Hepatocyte (in vitro differentiated cells): Measurements from ENCODE around the gene XCL2. TPM values are rescaled to one million over a fixed set of nuclear protein-coding genes. Genes with fewer than 3 reads are reported as not detected.

Source experiments
- DNase-seq: peaks from one replicate; pipeline ENCODE4 v3.0.0-alpha.2; 2016; ENCODE audit warnings: low spot score
- H2AFZ ChIP-seq: fragments of 200-600 bp; sonication (generic); 2 replicates; pipeline ENCODE4 v1.6.0; 2016; ENCODE audit warnings: antibody characterized with exemption, mild to moderate bottlenecking
- H3K27ac ChIP-seq: fragments of 200-600 bp; sonication (generic); 2 replicates; pipeline ENCODE4 v1.5.1; 2016; ENCODE audit warnings: mild to moderate bottlenecking
- H3K27me3 ChIP-seq: fragments of 200-600 bp; sonication (generic); 2 replicates; pipeline ENCODE4 v1.6.1; 2016
- H3K36me3 ChIP-seq: fragments of 200-600 bp; sonication (generic); replicated peaks from 2 replicates; pipeline ENCODE4 v1.5.1; 2016; ENCODE audit warnings: low read depth; ENCODE audit not compliant: insufficient read depth
- H3K4me1 ChIP-seq: fragments of 200-600 bp; sonication (generic); 2 replicates; pipeline ENCODE4 v1.5.1; 2016; ENCODE audit warnings: mild to moderate bottlenecking, moderate library complexity; ENCODE audit not compliant: insufficient read depth
- H3K4me2 ChIP-seq: fragments of 200-600 bp; sonication (generic); 2 replicates; pipeline ENCODE4 v1.6.0; 2016
- H3K4me3 ChIP-seq: fragments of 200-600 bp; sonication (generic); 2 replicates; pipeline ENCODE4 v1.5.1; 2016; ENCODE audit warnings: mild to moderate bottlenecking
- H3K79me2 ChIP-seq: fragments of 200-600 bp; sonication (generic); 2 replicates; pipeline ENCODE4 v1.6.0; 2017; ENCODE audit warnings: mild to moderate bottlenecking
- H3K9me2 ChIP-seq: fragments of 200-600 bp; sonication (generic); replicated peaks from 2 replicates; pipeline ENCODE4 v1.6.0; 2017; ENCODE audit warnings: mild to moderate bottlenecking; ENCODE audit not compliant: insufficient read depth
- H3K9me3 ChIP-seq: fragments of 200-600 bp; sonication (generic); 2 replicates; pipeline ENCODE4 v1.5.1; 2016; ENCODE audit warnings: low read depth, mild to moderate bottlenecking
- H4K20me1 ChIP-seq: fragments of 200-600 bp; sonication (generic); 2 replicates; pipeline ENCODE4 v1.6.0; 2016; ENCODE audit warnings: mild to moderate bottlenecking; ENCODE audit not compliant: insufficient read depth, poor library complexity, severe bottlenecking
- EZH2 ChIP-seq: fragments of 200-600 bp; sonication (generic); IDR thresholded peaks from 2 replicates; pipeline ENCODE4 v1.6.1; 2016; ENCODE audit warnings: antibody characterized with exemption, mild to moderate bottlenecking, borderline replicate concordance
- EZH2phosphoT487 ChIP-seq: fragments of 200-600 bp; sonication (generic); IDR thresholded peaks from one replicate; pipeline ENCODE4 v1.6.1; 2018; ENCODE audit warnings: antibody characterized with exemption, mild to moderate bottlenecking, low read depth, moderate library complexity; ENCODE audit not compliant: unreplicated experiment, severe bottlenecking
- WGBS: methylation state at CpG from one replicate; pipeline ENCODE4 v1.1.6; 2016; ENCODE audit warnings: low lambda C conversion rate; ENCODE audit errors: missing lambda C conversion rate; 5-methylcytosine and 5-hydroxymethylcytosine counted together
- polyA plus RNA-seq: library from polyadenylated mRNA; unstranded; fragments of >200 nt; fragmentation: Nextera tagmentation; extraction: Ambion mirVana; gene quantifications from 2 replicates; pipeline ENCODE4 v1.2.1, GENCODE V29; 2016
- total RNA-seq: library from RNA; depleted of rRNA; stranded (reverse); fragments of >200 nt; gene quantifications from 2 replicates; pipeline ENCODE4 v1.2.3, GENCODE V29; 2014
- TF ChIP-seq, protein P1 (sequence below): fragments of 200-600 bp; sonication (generic); IDR thresholded peaks from 2 replicates; pipeline ENCODE4 v1.5.1; 2016; ENCODE audit warnings: antibody characterized with exemption, mild to moderate bottlenecking; ENCODE audit not compliant: poor library complexity

The XCL2 gene
- total and polyA plus RNA-seq, 2 experiments from 2014 or later, result not detected

DNA sequence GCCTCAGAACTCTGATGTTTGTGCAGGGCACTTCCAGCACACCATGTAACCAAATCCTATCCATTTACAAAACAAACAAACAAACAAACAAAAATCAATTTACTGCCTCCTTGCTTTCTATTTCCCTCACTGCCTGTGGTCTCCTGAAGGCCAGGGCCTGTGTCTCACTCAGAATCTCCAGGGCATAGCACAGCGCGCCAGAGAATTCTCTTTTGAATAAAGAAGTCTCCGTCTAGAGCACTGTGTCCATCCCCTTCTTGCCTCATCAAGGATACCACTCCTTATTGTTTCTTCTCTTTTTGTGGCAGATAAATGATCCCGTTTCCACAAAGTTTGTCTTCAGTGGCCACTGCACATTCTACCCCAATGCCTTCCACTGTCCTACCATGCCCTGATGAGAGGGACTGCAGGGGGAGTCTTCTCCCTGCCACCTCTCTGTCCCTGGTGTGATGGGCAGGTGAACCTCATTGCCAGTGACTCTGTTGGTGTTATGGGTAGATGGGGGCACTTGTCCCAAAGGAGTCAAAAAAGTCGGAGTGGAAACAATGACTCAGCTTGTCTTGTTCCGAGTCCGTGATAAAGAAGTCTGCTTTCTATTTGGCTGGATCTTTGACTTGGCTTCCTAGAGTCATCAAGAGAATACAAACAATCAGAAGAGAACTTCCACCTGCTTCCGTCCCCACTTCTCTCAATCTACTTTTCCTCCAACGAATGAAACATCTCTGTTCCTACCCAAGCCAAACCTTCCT lies 30.0 kb downstream of the XCL2 start:
- H4K20me1 ChIP-seq, result no peaks in the 10 kb centered on the region
- no peak overlapping the region for H3K27ac ChIP-seq
- no peaks in the 10 kb centered on the region for H3K27me3 ChIP-seq
- no peaks in the 10 kb centered on the region for H3K9me3 ChIP-seq
- H3K9me2 ChIP-seq, result no peaks in the 10 kb centered on the region
- TF ChIP-seq, protein P1, sequence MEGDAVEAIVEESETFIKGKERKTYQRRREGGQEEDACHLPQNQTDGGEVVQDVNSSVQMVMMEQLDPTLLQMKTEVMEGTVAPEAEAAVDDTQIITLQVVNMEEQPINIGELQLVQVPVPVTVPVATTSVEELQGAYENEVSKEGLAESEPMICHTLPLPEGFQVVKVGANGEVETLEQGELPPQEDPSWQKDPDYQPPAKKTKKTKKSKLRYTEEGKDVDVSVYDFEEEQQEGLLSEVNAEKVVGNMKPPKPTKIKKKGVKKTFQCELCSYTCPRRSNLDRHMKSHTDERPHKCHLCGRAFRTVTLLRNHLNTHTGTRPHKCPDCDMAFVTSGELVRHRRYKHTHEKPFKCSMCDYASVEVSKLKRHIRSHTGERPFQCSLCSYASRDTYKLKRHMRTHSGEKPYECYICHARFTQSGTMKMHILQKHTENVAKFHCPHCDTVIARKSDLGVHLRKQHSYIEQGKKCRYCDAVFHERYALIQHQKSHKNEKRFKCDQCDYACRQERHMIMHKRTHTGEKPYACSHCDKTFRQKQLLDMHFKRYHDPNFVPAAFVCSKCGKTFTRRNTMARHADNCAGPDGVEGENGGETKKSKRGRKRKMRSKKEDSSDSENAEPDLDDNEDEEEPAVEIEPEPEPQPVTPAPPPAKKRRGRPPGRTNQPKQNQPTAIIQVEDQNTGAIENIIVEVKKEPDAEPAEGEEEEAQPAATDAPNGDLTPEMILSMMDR, result no peak
- no peak for TF ChIP-seq EZH2
- no peak for TF ChIP-seq EZH2phosphoT487
- H3K79me2 ChIP-seq, result no peaks in the 10 kb centered on the region
- 80% methylated on average over 9 of the region's 9 CpGs for WGBS
- H3K36me3 ChIP-seq, result no peaks in the 10 kb centered on the region
- DNase-seq, result no peak
- no peak overlapping the region for H2AFZ ChIP-seq
- no peak overlapping the region for H3K4me2 ChIP-seq
- no peak overlapping the region for H3K4me3 ChIP-seq
- peaks cover 8% of the 10 kb centered on the region for H3K4me1 ChIP-seq

- DNase-seq, result no peak
- Histone ChIP-seq H3K27me3 (no peaks in the 10 kb centered on the region), H3K27ac (peak overlapping the region; percentile 44), H2AFZ (no peak overlapping the region), H3K9me2 (no peaks in the 10 kb centered on the region), H4K20me1 (no peaks in the 10 kb centered on the region), H3K9me3 (no peaks in the 10 kb centered on the region), H3K36me3 (no peaks in the 10 kb centered on the region), H3K4me3 (no peak overlapping the region), H3K4me1 (peaks cover 8% of the 10 kb centered on the region), H3K79me2 (no peaks in the 10 kb centered on the region), H3K4me2 (no peak overlapping the region)
- TF ChIP-seq EZH2phosphoT487 (no peak), EZH2 (no peak)
- TF ChIP-seq, protein P1, result no peak
- WGBS, result 45% methylated on average over 13 of the region's 13 CpGs
Observed at GRCh38 chr1:168512864-168513595, 30.8 kb downstream of the XCL2 start.

DNA sequence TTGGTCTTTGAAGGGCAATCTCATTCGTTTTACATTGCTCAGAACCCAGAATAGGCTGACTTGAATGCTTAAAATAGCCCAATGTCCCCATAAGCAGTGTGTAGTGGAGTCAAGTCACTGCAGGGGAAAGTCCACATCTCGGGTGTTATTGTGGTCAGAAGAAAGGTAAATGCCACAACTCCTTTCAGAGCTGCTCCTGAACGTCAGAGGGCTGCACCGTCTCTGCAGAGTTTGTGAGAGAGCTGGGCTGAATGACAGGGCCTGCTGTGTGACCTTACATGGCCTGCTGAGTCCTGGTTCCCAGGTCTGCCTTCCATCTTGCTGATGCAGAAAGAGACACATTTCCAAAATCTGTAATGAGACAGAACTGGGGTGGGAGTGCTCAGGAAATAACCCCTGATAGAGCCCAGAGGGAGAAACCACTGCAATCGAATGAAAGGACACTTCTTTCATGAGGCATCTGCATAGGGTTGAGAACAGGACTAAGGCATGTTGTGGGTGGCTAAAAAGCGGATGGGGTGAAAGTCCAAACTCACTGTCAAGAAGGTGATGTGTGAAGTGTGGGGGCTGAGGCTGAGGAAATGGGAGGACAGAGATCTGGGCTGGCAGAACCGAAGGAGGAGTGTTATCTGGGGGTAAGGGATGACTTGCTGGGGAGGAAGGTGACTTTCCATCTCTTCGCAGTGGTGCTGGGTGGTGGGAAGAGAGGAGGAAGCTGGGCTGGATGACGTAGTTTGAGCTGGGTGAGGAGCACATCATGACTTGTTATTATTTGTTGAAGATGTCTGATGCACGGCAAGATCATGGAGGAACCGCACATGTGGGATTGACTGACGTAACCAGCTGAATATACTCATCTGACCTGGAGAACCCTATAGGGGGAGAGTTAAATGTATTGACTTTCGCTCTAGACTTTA lies 33.7 kb downstream of the XCL2 start:
- no peaks in the 10 kb centered on the region for H3K9me2 ChIP-seq
- WGBS, result 80% methylated on average over 13 of the region's 13 CpGs

More for the DNA sequence above, 33.7 kb downstream of the XCL2 start:
- no peaks in the 10 kb centered on the region for H3K79me2 ChIP-seq
- H3K4me3 ChIP-seq, result no peak overlapping the region
- H3K27me3 ChIP-seq, result no peaks in the 10 kb centered on the region
- no peak for DNase-seq
- no peaks in the 10 kb centered on the region for H3K9me3 ChIP-seq
- H3K27ac ChIP-seq, result no peak overlapping the region
- no peak overlapping the region for H3K4me2 ChIP-seq
- no peaks in the 10 kb centered on the region for H4K20me1 ChIP-seq
- no peak overlapping the region for H2AFZ ChIP-seq
- H3K36me3 ChIP-seq, result no peaks in the 10 kb centered on the region
- TF ChIP-seq EZH2phosphoT487, result no peak
- TF ChIP-seq, protein P1, result no peak
- no peak for TF ChIP-seq EZH2
- peaks cover 8% of the 10 kb centered on the region for H3K4me1 ChIP-seq
